ENCODE results near the gene THTPA.

THTPA gene

GRCh38 chr14:23558346-23559009 lies 2.4 kb downstream of the THTPA start:
- H3K27ac ChIP-seq (ENCODE audit: low read length) = no peak overlapping the region
- no peak overlapping the region for H3K9ac ChIP-seq (ENCODE audit: low read length)
- H3K4me1 ChIP-seq (ENCODE audit: control insufficient read depth, low read depth, low read length) = peaks cover 4% of the 10 kb centered on the region

GRCh38 chr14:23559010-23559925 lies 3.2 kb downstream of the THTPA start:
- no peak overlapping the region for H3K27ac ChIP-seq (ENCODE audit: low read length)
- H3K27me3 ChIP-seq (ENCODE audit: control insufficient read depth, insufficient read depth, low read length) = no peaks in the 10 kb centered on the region
- H3K9ac ChIP-seq (ENCODE audit: low read length) = no peak overlapping the region
- H3K9me3 ChIP-seq (ENCODE audit: control insufficient read depth, low read depth, low read length) = no peaks in the 10 kb centered on the region
- no peak overlapping the region for H3K4me3 ChIP-seq (ENCODE audit: low read length)
- H3K4me1 ChIP-seq (ENCODE audit: control insufficient read depth, low read depth, low read length) = peaks cover 4% of the 10 kb centered on the region
- H3K36me3 ChIP-seq (ENCODE audit: control insufficient read depth, low read depth, low read length) = peaks cover 21% of the 10 kb centered on the region

More at GRCh38 chr14:23558346-23559009, 2.4 kb downstream of the THTPA start:
- no peaks in the 10 kb centered on the region for H3K27me3 ChIP-seq (ENCODE audit: control insufficient read depth, insufficient read depth, low read length)
- no peak overlapping the region for H3K4me3 ChIP-seq (ENCODE audit: low read length)
- peaks cover 21% of the 10 kb centered on the region for H3K36me3 ChIP-seq (ENCODE audit: control insufficient read depth, low read depth, low read length)
- H3K9me3 ChIP-seq (ENCODE audit: control insufficient read depth, low read depth, low read length) = no peaks in the 10 kb centered on the region

GRCh38 chr14:23559926-23560520 lies 4.0 kb downstream of the THTPA start:
- H3K4me3 ChIP-seq (ENCODE audit: low read length) = no peak overlapping the region
- no peaks in the 10 kb centered on the region for H3K27me3 ChIP-seq (ENCODE audit: control insufficient read depth, insufficient read depth, low read length)
- no peak overlapping the region for H3K27ac ChIP-seq (ENCODE audit: low read length)
- peaks cover 4% of the 10 kb centered on the region for H3K4me1 ChIP-seq (ENCODE audit: control insufficient read depth, low read depth, low read length)
- no peaks in the 10 kb centered on the region for H3K9me3 ChIP-seq (ENCODE audit: control insufficient read depth, low read depth, low read length)
- H3K36me3 ChIP-seq (ENCODE audit: control insufficient read depth, low read depth, low read length) = peaks cover 21% of the 10 kb centered on the region
- H3K9ac ChIP-seq (ENCODE audit: low read length) = no peak overlapping the region

- no peaks in the 10 kb centered on the region for H3K27me3 ChIP-seq (ENCODE audit: control insufficient read depth, insufficient read depth, low read length)
- no peak overlapping the region for H3K9ac ChIP-seq (ENCODE audit: low read length)
- H3K36me3 ChIP-seq (ENCODE audit: control insufficient read depth, low read depth, low read length) = peaks cover 21% of the 10 kb centered on the region
- no peaks in the 10 kb centered on the region for H3K9me3 ChIP-seq (ENCODE audit: control insufficient read depth, low read depth, low read length)
- H3K4me3 ChIP-seq (ENCODE audit: low read length) = no peak overlapping the region
- no peak overlapping the region for H3K27ac ChIP-seq (ENCODE audit: low read length)
- H3K4me1 ChIP-seq (ENCODE audit: control insufficient read depth, low read depth, low read length) = peaks cover 4% of the 10 kb centered on the region
Measured at GRCh38 chr14:23561259-23561658, 5.2 kb downstream of the THTPA start.

- Histone ChIP-seq H3K27ac (ENCODE audit: low read length) (no peak overlapping the region), H3K27me3 (ENCODE audit: control insufficient read depth, insufficient read depth, low read length) (no peaks in the 10 kb centered on the region), H3K9ac (ENCODE audit: low read length) (no peak overlapping the region), H3K4me1 (ENCODE audit: control insufficient read depth, low read depth, low read length) (peaks cover 4% of the 10 kb centered on the region), H3K4me3 (ENCODE audit: low read length) (no peak overlapping the region), H3K36me3 (ENCODE audit: control insufficient read depth, low read depth, low read length) (peaks cover 21% of the 10 kb centered on the region), H3K9me3 (ENCODE audit: control insufficient read depth, low read depth, low read length) (no peaks in the 10 kb centered on the region)
Measured at GRCh38 chr14:23561873-23562821, 6.1 kb downstream of the THTPA start.

DNA sequence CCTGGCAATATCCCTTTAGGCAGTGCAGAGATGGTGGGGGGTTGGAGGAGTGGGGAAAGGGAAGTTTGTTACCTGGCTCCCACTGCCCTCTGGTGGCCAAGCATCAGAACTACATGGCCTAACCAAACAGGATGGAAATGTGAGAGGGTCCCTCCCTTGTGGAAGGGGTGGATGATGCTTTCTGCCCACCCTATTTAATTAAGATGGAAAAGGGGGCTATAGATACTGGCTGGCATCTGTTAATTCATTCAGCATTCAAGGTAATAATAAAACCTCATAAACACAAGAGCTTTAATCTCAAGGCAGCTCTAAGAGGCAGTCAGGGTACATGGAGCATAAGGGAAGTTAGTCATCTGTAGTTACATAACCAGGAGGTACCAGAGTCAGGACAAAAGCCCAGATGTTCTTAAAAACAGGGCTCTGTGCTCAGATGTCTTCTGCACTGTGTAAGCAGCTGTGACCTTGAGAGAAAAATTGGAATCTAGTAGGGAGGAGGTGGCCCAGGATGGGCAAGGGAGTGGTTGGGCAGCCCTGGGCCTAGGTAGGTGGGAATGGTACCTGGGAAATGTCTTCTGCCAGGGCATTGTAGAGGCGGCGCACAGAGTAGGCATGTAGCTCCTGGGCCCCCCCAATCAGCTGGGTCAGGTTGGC lies 6.9 kb downstream of the THTPA start:
- no peak overlapping the region for H3K27ac ChIP-seq (ENCODE audit: low read length)
- H3K4me3 ChIP-seq (ENCODE audit: low read length) = no peak overlapping the region
- peaks cover 21% of the 10 kb centered on the region for H3K36me3 ChIP-seq (ENCODE audit: control insufficient read depth, low read depth, low read length)
- no peaks in the 10 kb centered on the region for H3K9me3 ChIP-seq (ENCODE audit: control insufficient read depth, low read depth, low read length)
- H3K4me1 ChIP-seq (ENCODE audit: control insufficient read depth, low read depth, low read length) = peaks cover 6% of the 10 kb centered on the region
- no peak overlapping the region for H3K9ac ChIP-seq (ENCODE audit: low read length)
- H3K27me3 ChIP-seq (ENCODE audit: control insufficient read depth, insufficient read depth, low read length) = no peaks in the 10 kb centered on the region

- Histone ChIP-seq H3K9ac (ENCODE audit: low read length) (no peak overlapping the region), H3K27ac (ENCODE audit: low read length) (no peak overlapping the region), H3K36me3 (ENCODE audit: control insufficient read depth, low read depth, low read length) (peaks cover 19% of the 10 kb centered on the region)
Measured at GRCh38 chr14:23563473-23564180, 7.6 kb downstream of the THTPA start.

GRCh38 chr14:23564181-23564812 lies 8.2 kb downstream of the THTPA start:
- no peak overlapping the region for H3K4me3 ChIP-seq (ENCODE audit: low read length)
- H3K9ac ChIP-seq (ENCODE audit: low read length) = no peak overlapping the region
- peaks cover 16% of the 10 kb centered on the region for H3K4me1 ChIP-seq (ENCODE audit: control insufficient read depth, low read depth, low read length)
- no peaks in the 10 kb centered on the region for H3K27me3 ChIP-seq (ENCODE audit: control insufficient read depth, insufficient read depth, low read length)
- H3K9me3 ChIP-seq (ENCODE audit: control insufficient read depth, low read depth, low read length) = no peaks in the 10 kb centered on the region
- H3K27ac ChIP-seq (ENCODE audit: low read length) = no peak overlapping the region
- peaks cover 16% of the 10 kb centered on the region for H3K36me3 ChIP-seq (ENCODE audit: control insufficient read depth, low read depth, low read length)

More at GRCh38 chr14:23563473-23564180, 7.6 kb downstream of the THTPA start:
- no peak overlapping the region for H3K4me3 ChIP-seq (ENCODE audit: low read length)
- peaks cover 13% of the 10 kb centered on the region for H3K4me1 ChIP-seq (ENCODE audit: control insufficient read depth, low read depth, low read length)
- H3K9me3 ChIP-seq (ENCODE audit: control insufficient read depth, low read depth, low read length) = no peaks in the 10 kb centered on the region
- no peaks in the 10 kb centered on the region for H3K27me3 ChIP-seq (ENCODE audit: control insufficient read depth, insufficient read depth, low read length)

DNA sequence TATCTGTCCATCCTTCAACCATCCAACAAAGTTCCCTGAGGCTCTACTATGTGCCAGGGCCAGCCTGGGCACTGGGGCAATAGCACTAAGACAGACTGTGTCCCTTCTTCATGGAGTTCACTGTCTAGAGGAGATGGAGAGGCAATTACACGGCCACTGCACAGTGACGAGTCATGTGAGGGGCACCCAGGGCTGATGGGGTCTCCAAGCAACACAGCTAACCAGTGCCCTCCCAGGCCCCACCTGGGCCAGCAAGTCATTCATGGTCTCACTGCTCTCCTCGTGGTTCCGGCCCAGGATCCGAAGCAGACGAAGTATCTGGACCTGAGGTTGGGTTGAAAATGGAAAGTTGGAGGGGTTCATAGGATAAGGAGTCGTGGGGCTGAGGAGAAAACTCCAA lies 8.8 kb downstream of the THTPA start:
- Histone ChIP-seq H3K36me3 (ENCODE audit: control insufficient read depth, low read depth, low read length) (peaks cover 13% of the 10 kb centered on the region), H3K27ac (ENCODE audit: low read length) (no peak overlapping the region), H3K4me1 (ENCODE audit: control insufficient read depth, low read depth, low read length) (peaks cover 15% of the 10 kb centered on the region), H3K27me3 (ENCODE audit: control insufficient read depth, insufficient read depth, low read length) (no peaks in the 10 kb centered on the region), H3K9me3 (ENCODE audit: control insufficient read depth, low read depth, low read length) (no peaks in the 10 kb centered on the region), H3K9ac (ENCODE audit: low read length) (no peak overlapping the region), H3K4me3 (ENCODE audit: low read length) (no peak overlapping the region)

GRCh38 chr14:23565626-23566025 lies 9.6 kb downstream of the THTPA start:
- no peaks in the 10 kb centered on the region for H3K9me3 ChIP-seq (ENCODE audit: control insufficient read depth, low read depth, low read length)
- H3K4me1 ChIP-seq (ENCODE audit: control insufficient read depth, low read depth, low read length) = peaks cover 15% of the 10 kb centered on the region
- no peak overlapping the region for H3K9ac ChIP-seq (ENCODE audit: low read length)
- no peaks in the 10 kb centered on the region for H3K27me3 ChIP-seq (ENCODE audit: control insufficient read depth, insufficient read depth, low read length)
- H3K36me3 ChIP-seq (ENCODE audit: control insufficient read depth, low read depth, low read length) = peaks cover 7% of the 10 kb centered on the region
- H3K27ac ChIP-seq (ENCODE audit: low read length) = no peak overlapping the region
- no peak overlapping the region for H3K4me3 ChIP-seq (ENCODE audit: low read length)
